ENCODE results near the gene HABP4.

DNA sequence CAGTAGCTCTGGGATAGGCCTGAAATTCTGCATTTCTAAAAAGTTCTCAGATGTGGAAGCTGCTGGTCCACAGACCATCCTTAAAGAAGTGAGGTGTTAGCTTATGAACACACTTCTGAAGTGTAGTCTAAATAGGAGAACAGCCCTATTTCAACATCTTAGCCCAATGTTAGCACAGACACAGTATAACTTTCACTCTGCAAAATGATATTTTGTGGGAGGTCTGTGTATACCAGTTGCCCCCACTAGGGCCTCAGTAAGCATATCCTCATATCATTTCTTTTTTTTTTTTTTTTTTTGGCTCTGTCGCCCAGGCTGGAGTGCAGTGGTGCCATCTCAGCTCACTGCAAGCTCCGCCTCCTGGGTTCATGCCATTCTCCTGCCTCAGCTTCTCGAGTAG lies 7.5 kb upstream of the HABP4 start:
- TF ChIP-seq POLR2A (IDR thresholded peaks at IDR 0.05) = no peak
- TF ChIP-seq, protein P1, sequence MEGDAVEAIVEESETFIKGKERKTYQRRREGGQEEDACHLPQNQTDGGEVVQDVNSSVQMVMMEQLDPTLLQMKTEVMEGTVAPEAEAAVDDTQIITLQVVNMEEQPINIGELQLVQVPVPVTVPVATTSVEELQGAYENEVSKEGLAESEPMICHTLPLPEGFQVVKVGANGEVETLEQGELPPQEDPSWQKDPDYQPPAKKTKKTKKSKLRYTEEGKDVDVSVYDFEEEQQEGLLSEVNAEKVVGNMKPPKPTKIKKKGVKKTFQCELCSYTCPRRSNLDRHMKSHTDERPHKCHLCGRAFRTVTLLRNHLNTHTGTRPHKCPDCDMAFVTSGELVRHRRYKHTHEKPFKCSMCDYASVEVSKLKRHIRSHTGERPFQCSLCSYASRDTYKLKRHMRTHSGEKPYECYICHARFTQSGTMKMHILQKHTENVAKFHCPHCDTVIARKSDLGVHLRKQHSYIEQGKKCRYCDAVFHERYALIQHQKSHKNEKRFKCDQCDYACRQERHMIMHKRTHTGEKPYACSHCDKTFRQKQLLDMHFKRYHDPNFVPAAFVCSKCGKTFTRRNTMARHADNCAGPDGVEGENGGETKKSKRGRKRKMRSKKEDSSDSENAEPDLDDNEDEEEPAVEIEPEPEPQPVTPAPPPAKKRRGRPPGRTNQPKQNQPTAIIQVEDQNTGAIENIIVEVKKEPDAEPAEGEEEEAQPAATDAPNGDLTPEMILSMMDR (IDR thresholded peaks at IDR 0.05) = no peak
